Hematopoietic multipotent progenitor cell treated with erythropoietin and hydrocortisone succinate and interleukin-3 and kit ligand, for 4 days (in vitro differentiated cells): ENCODE measurements around the gene POLDIP2.
A peak's percentile ranks its signal among the peaks of the same experiment; 100 is the strongest.
"Not testable (repeated sequence)": the region's sequence is repeated elsewhere in the genome, so short reads cannot be mapped to it uniquely, and the experiment has no call there.

Experiments used
- DNase-seq: peaks from one replicate; pipeline ENCODE4 v3.0.0-alpha.2; 2015

POLDIP2 gene

GRCh38 chr17:28364665-28365363 is 7.5 kb upstream of the POLDIP2 start, which contains the start of gene SEBOX:
Gene SEBOX, minus strand, starts transcription at chr17:28365199. Its CDS starts 48 bp downstream, at chr17:28365151.
- DNase-seq = no peak

- no peak for DNase-seq
Observed at GRCh38 chr17:28363776-28364650, 6.7 kb upstream of the POLDIP2 start.

GRCh38 chr17:28363186-28363585 is 5.9 kb upstream of the POLDIP2 start:
- DNase-seq = no peak

- no peak for DNase-seq
Observed at GRCh38 chr17:28357901-28358197, 522 bp upstream of the POLDIP2 start.

- no peak for DNase-seq
Observed at GRCh38 chr17:28350271-28350670, 7.1 kb downstream of the POLDIP2 start.

- no peak for DNase-seq
Observed at GRCh38 chr17:28348979-28349378, 8.3 kb downstream of the POLDIP2 start.

- DNase-seq = no peak
Observed at GRCh38 chr17:28347261-28347891, 10.0 kb downstream of the POLDIP2 start.

GRCh38 chr17:28346746-28347246 is 10.5 kb downstream of the POLDIP2 start:
- DNase-seq = peak; percentile 40

- DNase-seq = no peak
Observed at GRCh38 chr17:28346199-28346580, 11.1 kb downstream of the POLDIP2 start.

- no peak for DNase-seq
Observed at GRCh38 chr17:28345419-28346198, 11.7 kb downstream of the POLDIP2 start.

GRCh38 chr17:28344435-28344901 is 12.9 kb downstream of the POLDIP2 start:
- no peak for DNase-seq

- no peak for DNase-seq
Observed at GRCh38 chr17:28344011-28344410, 13.3 kb downstream of the POLDIP2 start.

GRCh38 chr17:28343491-28343932 is 13.8 kb downstream of the POLDIP2 start:
- no peak for DNase-seq

- DNase-seq = no peak
Observed at GRCh38 chr17:28342313-28342712, 15.0 kb downstream of the POLDIP2 start.

- no peak for DNase-seq
Observed at GRCh38 chr17:28341516-28341915, 15.8 kb downstream of the POLDIP2 start.

GRCh38 chr17:28340374-28340773 is 17.0 kb downstream of the POLDIP2 start:
- no peak for DNase-seq

GRCh38 chr17:28339431-28339830 is 17.9 kb downstream of the POLDIP2 start:
- DNase-seq = no peak

- not testable (repeated sequence) for DNase-seq
Observed at GRCh38 chr17:28338769-28339212, 18.5 kb downstream of the POLDIP2 start.

GRCh38 chr17:28338056-28338768 is 19.1 kb downstream of the POLDIP2 start:
- no peak for DNase-seq

GRCh38 chr17:28335959-28336871 is 21.1 kb downstream of the POLDIP2 start:
- peak; percentile 50 for DNase-seq
